ENCODE results near the gene ERBB4.
"Not testable (repeated sequence)": the region's sequence is repeated elsewhere in the genome, so short reads cannot be mapped to it uniquely, and the experiment has no call there.

Gene ERBB4

GRCh38 chr2:212037062-212037461, 501.5 kb downstream of the ERBB4 start:
- no peak for DNase-seq

GRCh38 chr2:212034841-212035585, 503.6 kb downstream of the ERBB4 start:
- no peak for DNase-seq

- no peak for DNase-seq
Measured at GRCh38 chr2:212033888-212034287, 504.7 kb downstream of the ERBB4 start.

GRCh38 chr2:212032536-212033219, 505.9 kb downstream of the ERBB4 start:
- no peak for DNase-seq

GRCh38 chr2:212032032-212032431, 506.6 kb downstream of the ERBB4 start:
- no peak for DNase-seq

- DNase-seq = no peak
Measured at GRCh38 chr2:212030709-212031108, 507.9 kb downstream of the ERBB4 start.

- DNase-seq = no peak
Measured at GRCh38 chr2:212028798-212029394, 509.7 kb downstream of the ERBB4 start.

GRCh38 chr2:212027681-212028628, 510.6 kb downstream of the ERBB4 start:
- DNase-seq = no peak

GRCh38 chr2:212024040-212024439, 514.6 kb downstream of the ERBB4 start:
- no peak for DNase-seq

- no peak for DNase-seq
Measured at GRCh38 chr2:212022966-212023365, 515.6 kb downstream of the ERBB4 start.

- no peak for DNase-seq
Measured at GRCh38 chr2:212021947-212022346, 516.7 kb downstream of the ERBB4 start.

- no peak for DNase-seq
Measured at GRCh38 chr2:212015588-212015987, 523.0 kb downstream of the ERBB4 start.

GRCh38 chr2:212013626-212014025, 525.0 kb downstream of the ERBB4 start:
- DNase-seq = no peak

GRCh38 chr2:212010305-212010704, 528.3 kb downstream of the ERBB4 start:
- not testable (repeated sequence) for DNase-seq

GRCh38 chr2:212007972-212008371, 530.6 kb downstream of the ERBB4 start:
- no peak for DNase-seq

- peak; percentile 12 for DNase-seq
Measured at GRCh38 chr2:212005085-212005671, 533.4 kb downstream of the ERBB4 start.

- no peak for DNase-seq
Measured at GRCh38 chr2:212001325-212001724, 537.3 kb downstream of the ERBB4 start.

GRCh38 chr2:211996857-211997256, 541.7 kb downstream of the ERBB4 start:
- no peak for DNase-seq

- no peak for DNase-seq
Measured at GRCh38 chr2:211994806-211995205, 543.8 kb downstream of the ERBB4 start.

- no peak for DNase-seq
Measured at GRCh38 chr2:211990335-211990734, 548.3 kb downstream of the ERBB4 start.

- no peak for DNase-seq
Measured at GRCh38 chr2:211986313-211986712, 552.3 kb downstream of the ERBB4 start.

GRCh38 chr2:211985393-211985792, 553.2 kb downstream of the ERBB4 start:
- DNase-seq = no peak

- no peak for DNase-seq
Measured at GRCh38 chr2:211982162-211982561, 556.4 kb downstream of the ERBB4 start.
